ENCODE measurements around the gene IMMP2L. TPM values are rescaled to one million over a fixed set of nuclear protein-coding genes. Genes with fewer than 3 reads are reported as not detected.

The IMMP2L gene
- total and polyA plus RNA-seq, 4 donors: 7.3 to 21.1 (median 12.4) TPM

DNA sequence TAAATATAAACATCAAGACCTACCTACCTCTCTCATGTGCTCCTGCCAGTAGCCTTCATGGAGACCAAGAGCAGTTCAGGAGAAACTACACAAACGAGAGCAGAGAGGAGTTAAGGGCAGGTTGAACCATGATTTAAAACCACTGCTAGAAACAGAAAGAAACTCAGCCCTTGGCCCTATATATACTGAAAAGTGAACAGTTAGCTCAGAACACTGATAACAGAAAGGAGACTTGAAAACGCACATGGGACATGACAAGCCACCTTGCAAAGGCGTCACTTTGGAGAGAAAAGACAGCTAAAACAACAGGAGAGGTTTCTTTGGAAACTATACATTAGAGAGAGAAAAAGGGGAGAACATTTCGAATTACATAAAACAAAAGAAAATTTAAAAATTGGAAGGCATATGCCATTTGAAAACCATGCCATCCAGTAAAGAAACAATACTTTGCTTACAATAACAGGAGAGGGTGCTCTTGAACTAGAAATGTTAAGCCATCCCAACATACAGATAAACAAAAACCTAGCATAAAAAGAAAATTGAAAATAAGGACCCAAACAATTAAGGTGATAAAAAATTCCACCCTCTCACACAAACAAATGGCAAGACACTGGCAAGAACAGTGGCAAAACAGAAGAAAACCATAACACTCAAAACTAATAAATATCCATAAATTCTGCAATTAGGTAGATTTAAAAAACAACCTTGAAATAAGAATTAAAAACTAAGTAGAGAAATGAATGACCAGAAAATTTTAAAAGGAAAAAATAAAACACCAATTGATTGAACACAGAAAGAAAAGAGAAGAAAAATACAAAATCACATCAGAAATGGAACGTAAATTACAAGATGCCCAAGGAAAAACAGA is 232.7 kb downstream of the IMMP2L start:
- 87% methylated on average over 5 of the region's 5 CpGs for WGBS
- Histone ChIP-seq H3K36me3 (ENCODE audit: control insufficient read depth in 4 of 4, insufficient read depth in 3 of 4, low read depth in 1 of 4, low read length in 3 of 4) (no peaks in the 10 kb centered on the region), H3K9me3 (ENCODE audit: control insufficient read depth in 4 of 4, low read length in 3 of 4) (no peaks in the 10 kb centered on the region), H3K4me1 (ENCODE audit: control insufficient read depth in 4 of 4, insufficient read depth in 4 of 4, low read length in 3 of 4) (no peaks in the 10 kb centered on the region), H3K27me3 (ENCODE audit: control insufficient read depth in 4 of 4, insufficient read depth in 4 of 4, low read length in 3 of 4) (no peaks in the 10 kb centered on the region), H3K9ac (ENCODE audit: low read depth in 1 of 2, low read length in 2 of 2) (no peak overlapping the region), H3K4me3 (ENCODE audit: low read depth in 1 of 3, low read length in 3 of 3) (no peak overlapping the region), H3K27ac (ENCODE audit: low read depth in 1 of 2, low read length in 2 of 2) (no peak overlapping the region)
- TF ChIP-seq, protein P1, sequence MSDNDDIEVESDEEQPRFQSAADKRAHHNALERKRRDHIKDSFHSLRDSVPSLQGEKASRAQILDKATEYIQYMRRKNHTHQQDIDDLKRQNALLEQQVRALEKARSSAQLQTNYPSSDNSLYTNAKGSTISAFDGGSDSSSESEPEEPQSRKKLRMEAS (IDR thresholded peaks at IDR 0.05): no peak
- peak; percentile 42 to 45 for TF ChIP-seq RAD21 (IDR thresholded peaks at IDR 0.05)
- no peak for DNase-seq (ENCODE audit: low spot score)

DNA sequence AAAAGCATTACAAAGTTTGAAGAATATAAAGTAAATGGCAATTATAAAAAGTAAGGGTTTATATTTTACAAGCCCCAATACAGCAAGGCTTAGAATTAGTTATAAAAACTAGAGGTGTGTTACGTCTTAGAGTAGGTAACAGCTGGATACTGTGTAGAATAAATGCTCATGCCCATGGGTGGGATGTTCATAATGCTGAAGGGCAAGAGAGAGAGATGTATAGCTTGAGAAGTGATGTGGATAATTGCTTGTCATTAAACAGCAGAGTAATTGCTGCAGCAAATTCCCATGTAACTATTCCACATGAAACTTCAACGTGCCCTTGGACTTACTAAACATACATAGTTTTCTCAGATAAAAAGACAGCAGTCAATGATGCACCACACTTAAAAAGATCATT is 233.8 kb downstream of the IMMP2L start:
- TF ChIP-seq NR2F2 (IDR thresholded peaks at IDR 0.05): no peak
- no peak for TF ChIP-seq HNF4G (IDR thresholded peaks at IDR 0.05)
- TF ChIP-seq GABPA (IDR thresholded peaks at IDR 0.05 in 1 of 2, conservative IDR thresholded peaks at IDR 0.05 in 1 of 2): no peak
- TF ChIP-seq YY1 (IDR thresholded peaks at IDR 0.05): no peak
- TF ChIP-seq HNF4A (conservative IDR thresholded peaks at IDR 0.05): no peak
- TF ChIP-seq RXRA (IDR thresholded peaks at IDR 0.05): no peak
- TF ChIP-seq, protein P2, sequence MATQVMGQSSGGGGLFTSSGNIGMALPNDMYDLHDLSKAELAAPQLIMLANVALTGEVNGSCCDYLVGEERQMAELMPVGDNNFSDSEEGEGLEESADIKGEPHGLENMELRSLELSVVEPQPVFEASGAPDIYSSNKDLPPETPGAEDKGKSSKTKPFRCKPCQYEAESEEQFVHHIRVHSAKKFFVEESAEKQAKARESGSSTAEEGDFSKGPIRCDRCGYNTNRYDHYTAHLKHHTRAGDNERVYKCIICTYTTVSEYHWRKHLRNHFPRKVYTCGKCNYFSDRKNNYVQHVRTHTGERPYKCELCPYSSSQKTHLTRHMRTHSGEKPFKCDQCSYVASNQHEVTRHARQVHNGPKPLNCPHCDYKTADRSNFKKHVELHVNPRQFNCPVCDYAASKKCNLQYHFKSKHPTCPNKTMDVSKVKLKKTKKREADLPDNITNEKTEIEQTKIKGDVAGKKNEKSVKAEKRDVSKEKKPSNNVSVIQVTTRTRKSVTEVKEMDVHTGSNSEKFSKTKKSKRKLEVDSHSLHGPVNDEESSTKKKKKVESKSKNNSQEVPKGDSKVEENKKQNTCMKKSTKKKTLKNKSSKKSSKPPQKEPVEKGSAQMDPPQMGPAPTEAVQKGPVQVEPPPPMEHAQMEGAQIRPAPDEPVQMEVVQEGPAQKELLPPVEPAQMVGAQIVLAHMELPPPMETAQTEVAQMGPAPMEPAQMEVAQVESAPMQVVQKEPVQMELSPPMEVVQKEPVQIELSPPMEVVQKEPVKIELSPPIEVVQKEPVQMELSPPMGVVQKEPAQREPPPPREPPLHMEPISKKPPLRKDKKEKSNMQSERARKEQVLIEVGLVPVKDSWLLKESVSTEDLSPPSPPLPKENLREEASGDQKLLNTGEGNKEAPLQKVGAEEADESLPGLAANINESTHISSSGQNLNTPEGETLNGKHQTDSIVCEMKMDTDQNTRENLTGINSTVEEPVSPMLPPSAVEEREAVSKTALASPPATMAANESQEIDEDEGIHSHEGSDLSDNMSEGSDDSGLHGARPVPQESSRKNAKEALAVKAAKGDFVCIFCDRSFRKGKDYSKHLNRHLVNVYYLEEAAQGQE (IDR thresholded peaks at IDR 0.05): no peak
- no peak for TF ChIP-seq SP1 (IDR thresholded peaks at IDR 0.05)
- Histone ChIP-seq H3K9me3 (ENCODE audit: control insufficient read depth in 4 of 4, low read length in 3 of 4) (no peaks in the 10 kb centered on the region), H3K4me3 (ENCODE audit: low read depth in 1 of 3, low read length in 3 of 3) (no peak overlapping the region), H3K4me1 (ENCODE audit: control insufficient read depth in 4 of 4, insufficient read depth in 4 of 4, low read length in 3 of 4) (no peaks in the 10 kb centered on the region), H3K27me3 (ENCODE audit: control insufficient read depth in 4 of 4, insufficient read depth in 4 of 4, low read length in 3 of 4) (no peaks in the 10 kb centered on the region), H3K36me3 (ENCODE audit: control insufficient read depth in 4 of 4, insufficient read depth in 3 of 4, low read depth in 1 of 4, low read length in 3 of 4) (no peaks in the 10 kb centered on the region), H3K27ac (ENCODE audit: low read depth in 1 of 2, low read length in 2 of 2) (no peak overlapping the region), H3K9ac (ENCODE audit: low read depth in 1 of 2, low read length in 2 of 2) (no peak overlapping the region)
- 91% methylated on average over 2 of the region's 2 CpGs for WGBS
- DNase-seq (ENCODE audit: low spot score): no peak

DNA sequence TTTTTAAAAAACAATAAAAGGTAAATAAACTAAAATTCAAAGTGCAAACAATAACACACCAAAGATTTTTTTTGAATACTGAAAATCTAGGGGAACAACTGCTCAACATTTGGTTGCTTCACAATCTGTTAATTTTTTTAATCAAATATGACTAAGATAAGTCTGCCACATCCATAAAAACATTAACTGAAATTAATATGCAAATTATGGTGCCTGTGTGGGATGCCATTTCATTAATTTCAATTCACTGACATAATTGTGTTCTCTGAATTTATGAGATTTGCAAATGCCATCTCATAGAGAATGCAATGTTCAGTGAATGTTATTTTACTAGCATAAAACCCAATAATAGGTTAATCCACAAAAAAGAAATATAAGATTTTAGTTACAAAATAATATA is 237.5 kb downstream of the IMMP2L start:
- no peak for DNase-seq (ENCODE audit: low spot score)
- H3K4me3 ChIP-seq (ENCODE audit: low read depth in 1 of 3, low read length in 3 of 3): no peak overlapping the region
- no peaks in the 10 kb centered on the region for H3K36me3 ChIP-seq (ENCODE audit: control insufficient read depth in 4 of 4, insufficient read depth in 3 of 4, low read depth in 1 of 4, low read length in 3 of 4)
- no peak overlapping the region for H3K9ac ChIP-seq (ENCODE audit: low read depth in 1 of 2, low read length in 2 of 2)
- no peaks in the 10 kb centered on the region for H3K27me3 ChIP-seq (ENCODE audit: control insufficient read depth in 4 of 4, insufficient read depth in 4 of 4, low read length in 3 of 4)
- H3K27ac ChIP-seq (ENCODE audit: low read depth in 1 of 2, low read length in 2 of 2): no peak overlapping the region
- no peaks in the 10 kb centered on the region for H3K9me3 ChIP-seq (ENCODE audit: control insufficient read depth in 4 of 4, low read length in 3 of 4)
- no peaks in the 10 kb centered on the region for H3K4me1 ChIP-seq (ENCODE audit: control insufficient read depth in 4 of 4, insufficient read depth in 4 of 4, low read length in 3 of 4)
- TF ChIP-seq GABPA (IDR thresholded peaks at IDR 0.05 in 1 of 2, conservative IDR thresholded peaks at IDR 0.05 in 1 of 2) (no peak), HNF4A (conservative IDR thresholded peaks at IDR 0.05) (no peak), RXRA (IDR thresholded peaks at IDR 0.05) (no peak), HNF4G (IDR thresholded peaks at IDR 0.05) (no peak), NR2F2 (IDR thresholded peaks at IDR 0.05) (no peak), EGR1 (IDR thresholded peaks at IDR 0.05; ENCODE audit: low read depth in 2 of 2) (no peak), YY1 (IDR thresholded peaks at IDR 0.05) (no peak), SP1 (IDR thresholded peaks at IDR 0.05) (no peak), FOXA2 (IDR thresholded peaks at IDR 0.05) (no peak)
- TF ChIP-seq, protein P3, sequence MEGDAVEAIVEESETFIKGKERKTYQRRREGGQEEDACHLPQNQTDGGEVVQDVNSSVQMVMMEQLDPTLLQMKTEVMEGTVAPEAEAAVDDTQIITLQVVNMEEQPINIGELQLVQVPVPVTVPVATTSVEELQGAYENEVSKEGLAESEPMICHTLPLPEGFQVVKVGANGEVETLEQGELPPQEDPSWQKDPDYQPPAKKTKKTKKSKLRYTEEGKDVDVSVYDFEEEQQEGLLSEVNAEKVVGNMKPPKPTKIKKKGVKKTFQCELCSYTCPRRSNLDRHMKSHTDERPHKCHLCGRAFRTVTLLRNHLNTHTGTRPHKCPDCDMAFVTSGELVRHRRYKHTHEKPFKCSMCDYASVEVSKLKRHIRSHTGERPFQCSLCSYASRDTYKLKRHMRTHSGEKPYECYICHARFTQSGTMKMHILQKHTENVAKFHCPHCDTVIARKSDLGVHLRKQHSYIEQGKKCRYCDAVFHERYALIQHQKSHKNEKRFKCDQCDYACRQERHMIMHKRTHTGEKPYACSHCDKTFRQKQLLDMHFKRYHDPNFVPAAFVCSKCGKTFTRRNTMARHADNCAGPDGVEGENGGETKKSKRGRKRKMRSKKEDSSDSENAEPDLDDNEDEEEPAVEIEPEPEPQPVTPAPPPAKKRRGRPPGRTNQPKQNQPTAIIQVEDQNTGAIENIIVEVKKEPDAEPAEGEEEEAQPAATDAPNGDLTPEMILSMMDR (IDR thresholded peaks at IDR 0.05; ENCODE audit: low read depth, low read length, missing input control): no peak
- TF ChIP-seq, protein P4, sequence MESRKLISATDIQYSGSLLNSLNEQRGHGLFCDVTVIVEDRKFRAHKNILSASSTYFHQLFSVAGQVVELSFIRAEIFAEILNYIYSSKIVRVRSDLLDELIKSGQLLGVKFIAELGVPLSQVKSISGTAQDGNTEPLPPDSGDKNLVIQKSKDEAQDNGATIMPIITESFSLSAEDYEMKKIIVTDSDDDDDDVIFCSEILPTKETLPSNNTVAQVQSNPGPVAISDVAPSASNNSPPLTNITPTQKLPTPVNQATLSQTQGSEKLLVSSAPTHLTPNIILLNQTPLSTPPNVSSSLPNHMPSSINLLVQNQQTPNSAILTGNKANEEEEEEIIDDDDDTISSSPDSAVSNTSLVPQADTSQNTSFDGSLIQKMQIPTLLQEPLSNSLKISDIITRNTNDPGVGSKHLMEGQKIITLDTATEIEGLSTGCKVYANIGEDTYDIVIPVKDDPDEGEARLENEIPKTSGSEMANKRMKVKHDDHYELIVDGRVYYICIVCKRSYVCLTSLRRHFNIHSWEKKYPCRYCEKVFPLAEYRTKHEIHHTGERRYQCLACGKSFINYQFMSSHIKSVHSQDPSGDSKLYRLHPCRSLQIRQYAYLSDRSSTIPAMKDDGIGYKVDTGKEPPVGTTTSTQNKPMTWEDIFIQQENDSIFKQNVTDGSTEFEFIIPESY (IDR thresholded peaks at IDR 0.05): no peak
- TF ChIP-seq, protein P1 (IDR thresholded peaks at IDR 0.05): no peak
- TF ChIP-seq, protein P2 (IDR thresholded peaks at IDR 0.05): no peak

Data from liver (tissue), 9 donors.